GM18867 (cell line): ENCODE results near the gene APOL6.
"Not testable (repeated sequence)": the region's sequence is repeated elsewhere in the genome, so short reads cannot be mapped to it uniquely, and the experiment has no call there.

Source experiments
- ATAC-seq: cut with Tn5 transposase; IDR thresholded peaks from one replicate; pipeline ENCODE4 v1.9.1; 2021; ENCODE audit warnings: mild to moderate bottlenecking, moderate library complexity; ENCODE audit not compliant: unreplicated experiment

Gene APOL6

GRCh38 chr22:35617137-35617755 is 31.0 kb upstream of the APOL6 start, which contains the start of gene MB:
Gene MB (minus strand): TSS chr22:35617329. CDS start chr22:35617257, 72 bp downstream.
- ATAC-seq = no peak

- ATAC-seq = no peak
Observed at GRCh38 chr22:35618427-35619223, 29.6 kb upstream of the APOL6 start.

GRCh38 chr22:35619336-35620094 is 28.7 kb upstream of the APOL6 start:
- no peak for ATAC-seq

- no peak for ATAC-seq
Observed at GRCh38 chr22:35620624-35621251, 27.5 kb upstream of the APOL6 start.

- ATAC-seq = no peak
Observed at GRCh38 chr22:35621451-35621850, 26.8 kb upstream of the APOL6 start.

- ATAC-seq = no peak
Observed at GRCh38 chr22:35622191-35622913, 25.9 kb upstream of the APOL6 start.

- ATAC-seq = not testable (repeated sequence)
Observed at GRCh38 chr22:35623885-35624284, 24.4 kb upstream of the APOL6 start.

- ATAC-seq = no peak
Observed at GRCh38 chr22:35624547-35624946, 23.7 kb upstream of the APOL6 start.

- ATAC-seq = no peak
Observed at GRCh38 chr22:35625763-35626432, 22.3 kb upstream of the APOL6 start.

GRCh38 chr22:35627267-35628041 is 20.8 kb upstream of the APOL6 start:
- ATAC-seq = no peak

- ATAC-seq = no peak
Observed at GRCh38 chr22:35628732-35629131, 19.5 kb upstream of the APOL6 start.

- ATAC-seq = no peak
Observed at GRCh38 chr22:35629406-35630216, 18.6 kb upstream of the APOL6 start.

GRCh38 chr22:35630387-35630793 is 17.9 kb upstream of the APOL6 start:
- no peak for ATAC-seq

GRCh38 chr22:35630891-35631290 is 17.4 kb upstream of the APOL6 start:
- ATAC-seq = no peak

GRCh38 chr22:35631597-35631996 is 16.6 kb upstream of the APOL6 start:
- ATAC-seq = no peak

- no peak for ATAC-seq
Observed at GRCh38 chr22:35632935-35633334, 15.3 kb upstream of the APOL6 start.

- ATAC-seq = no peak
Observed at GRCh38 chr22:35633520-35633919, 14.7 kb upstream of the APOL6 start.

GRCh38 chr22:35634015-35634414 is 14.2 kb upstream of the APOL6 start:
- ATAC-seq = no peak
